ENCODE results near the gene ZC3H7A. TPM values are rescaled to one million over a fixed set of nuclear protein-coding genes. Genes with fewer than 3 reads are reported as not detected.
"Not testable (repeated sequence)": the region's sequence is repeated elsewhere in the genome, so short reads cannot be mapped to it uniquely, and the experiment has no call there.

ZC3H7A gene
- polyA plus RNA-seq, 3 donors = 75.5 to 80.7 (median 77.5) TPM

DNA sequence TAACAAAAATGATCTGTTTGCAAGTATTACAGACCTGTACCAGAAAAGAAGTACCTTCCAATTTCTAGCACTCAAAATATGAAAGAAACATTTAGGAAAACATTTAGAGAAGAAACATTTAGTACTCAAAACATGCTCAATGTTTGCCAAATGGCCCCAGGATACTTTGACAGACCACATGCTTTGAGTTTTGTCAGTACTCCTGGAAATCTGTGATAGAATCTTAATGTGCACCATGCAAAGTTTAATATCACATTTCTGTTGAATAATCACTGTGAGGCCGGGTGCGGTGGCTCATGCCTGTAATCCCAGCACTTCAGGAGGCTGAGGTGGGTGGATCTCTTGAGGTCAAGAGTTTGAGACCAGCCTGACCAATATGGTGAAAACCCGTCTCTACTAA, 8.5 kb upstream of the ZC3H7A start:
- DNase-seq (ENCODE audit: low read depth in 3 of 3, low spot score in 2 of 3) = no peak

DNA sequence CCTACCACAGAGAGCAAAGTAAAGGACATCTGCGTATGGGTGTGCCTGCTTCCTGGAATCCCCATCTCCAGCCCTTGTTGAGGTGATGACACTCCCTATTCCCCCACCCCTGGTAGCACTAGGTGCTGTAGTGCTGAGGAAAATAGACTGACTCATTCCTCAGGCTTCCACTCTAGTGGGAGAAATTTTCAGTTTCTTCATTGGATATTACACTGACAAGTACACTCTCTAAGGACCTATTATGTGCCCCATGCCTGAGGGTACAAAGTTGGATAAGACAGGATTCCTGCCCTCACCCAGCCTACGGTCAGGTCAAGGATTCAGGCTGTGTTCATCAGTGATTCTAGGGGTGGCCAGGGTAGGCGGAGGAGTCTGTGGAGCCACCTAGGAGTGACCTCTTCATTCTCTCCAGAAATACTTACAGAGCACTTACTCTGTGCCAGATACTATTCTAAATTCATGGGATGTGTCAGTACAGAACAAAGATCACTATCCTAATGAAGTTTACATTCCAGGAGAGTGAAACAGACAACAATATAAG, 4.5 kb upstream of the ZC3H7A start:
- no peak for DNase-seq (ENCODE audit: low read depth in 3 of 3, low spot score in 2 of 3)

DNA sequence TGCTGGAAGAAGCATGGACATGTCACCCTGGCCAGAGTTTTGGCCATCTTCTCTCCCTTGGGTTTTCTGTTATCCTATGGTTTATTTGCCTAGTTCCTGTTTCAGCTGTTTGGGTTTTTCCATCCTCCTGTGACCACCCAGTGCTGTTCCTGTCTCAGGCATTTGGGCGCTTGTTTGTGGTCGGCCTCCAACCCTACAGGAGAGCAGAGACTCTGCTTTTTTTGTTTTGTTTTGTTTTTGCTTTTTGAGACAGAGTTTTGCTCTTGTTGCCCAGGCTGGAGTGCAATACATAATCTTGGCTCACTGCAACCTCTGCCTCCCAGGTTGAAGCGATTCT, 3.3 kb upstream of the ZC3H7A start:
- DNase-seq (ENCODE audit: low read depth in 3 of 3, low spot score in 2 of 3) = no peak

DNA sequence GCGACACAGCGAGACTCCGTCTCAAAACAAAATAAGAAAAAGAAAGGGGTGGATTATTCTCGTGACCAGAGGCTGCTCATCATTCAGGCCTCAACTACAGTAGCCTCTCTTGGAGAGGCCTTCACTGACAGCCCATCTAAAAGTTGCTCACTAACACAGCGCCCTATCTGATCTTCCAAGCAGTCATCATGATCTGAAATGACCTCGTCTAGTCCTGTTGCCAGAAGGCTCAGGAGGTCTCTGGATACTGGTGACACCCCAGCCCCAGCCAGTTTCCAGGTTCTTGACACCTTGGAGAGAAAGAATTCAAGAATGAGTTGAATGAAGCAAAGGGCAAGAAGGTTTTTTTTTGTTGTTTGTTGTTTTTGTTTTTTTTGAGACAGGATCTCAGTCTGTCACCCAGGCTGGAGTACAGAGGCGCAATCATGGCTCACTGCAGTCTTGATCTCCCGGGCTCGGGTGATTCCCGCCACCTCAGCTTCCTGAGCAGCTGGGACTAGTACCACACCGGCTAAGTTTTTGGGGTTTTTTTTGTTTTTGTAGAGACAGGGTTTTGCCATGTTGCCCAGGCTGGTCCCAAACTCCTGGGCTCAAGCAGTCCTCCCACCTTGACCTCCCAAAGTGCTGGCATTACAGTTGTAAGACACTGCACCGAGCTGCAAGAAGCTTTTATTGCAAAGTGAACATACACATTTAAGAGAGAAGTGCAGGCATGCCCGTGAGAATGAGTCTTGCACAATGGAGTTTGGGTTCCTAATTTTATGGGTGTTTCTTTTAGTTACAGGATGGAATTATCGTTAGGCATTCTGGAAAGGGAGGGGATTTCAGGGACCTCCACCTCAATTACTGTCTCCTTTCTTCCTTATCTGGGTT, 2.7 kb upstream of the ZC3H7A start:
- DNase-seq (ENCODE audit: low read depth in 3 of 3, low spot score in 2 of 3) = no peak

DNA sequence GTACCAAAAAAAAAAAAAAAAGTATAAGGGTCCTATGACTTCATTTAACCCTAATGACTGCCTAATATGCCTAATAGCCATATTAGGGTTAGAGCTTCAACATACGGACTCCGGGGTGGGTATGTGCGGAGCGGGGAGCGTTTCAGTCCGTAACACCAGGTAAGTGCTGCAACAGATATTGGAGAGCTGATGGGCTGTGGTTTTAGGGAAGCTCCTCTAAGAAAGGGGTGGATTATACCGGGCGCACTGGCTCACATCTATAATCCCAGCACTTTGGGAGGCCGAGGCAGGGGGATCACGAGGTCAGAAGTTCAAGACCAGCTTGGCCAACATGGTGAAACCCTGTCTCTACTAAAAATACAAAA, 1.9 kb upstream of the ZC3H7A start:
- DNase-seq (ENCODE audit: low read depth in 3 of 3, low spot score in 2 of 3) = no peak

DNA sequence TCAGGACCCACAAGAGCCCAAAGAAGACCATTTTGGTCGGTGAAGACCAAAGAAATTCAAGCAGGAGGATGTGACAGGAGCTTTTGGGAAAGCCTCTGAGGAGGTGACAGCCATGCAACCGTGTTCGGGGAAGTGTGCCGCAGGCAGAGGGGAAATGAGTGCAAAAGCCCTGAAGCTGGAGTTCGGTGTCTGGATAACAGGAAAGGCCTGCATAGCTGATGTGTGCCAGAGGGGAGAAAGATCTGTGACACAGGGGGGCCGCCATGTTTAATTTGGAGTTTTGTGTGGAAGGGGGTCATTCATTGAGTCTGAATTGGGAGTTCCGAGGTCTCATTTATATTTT, 870 bp upstream of the ZC3H7A start:
- DNase-seq (ENCODE audit: low read depth in 3 of 3, low spot score in 2 of 3) = no peak

DNA sequence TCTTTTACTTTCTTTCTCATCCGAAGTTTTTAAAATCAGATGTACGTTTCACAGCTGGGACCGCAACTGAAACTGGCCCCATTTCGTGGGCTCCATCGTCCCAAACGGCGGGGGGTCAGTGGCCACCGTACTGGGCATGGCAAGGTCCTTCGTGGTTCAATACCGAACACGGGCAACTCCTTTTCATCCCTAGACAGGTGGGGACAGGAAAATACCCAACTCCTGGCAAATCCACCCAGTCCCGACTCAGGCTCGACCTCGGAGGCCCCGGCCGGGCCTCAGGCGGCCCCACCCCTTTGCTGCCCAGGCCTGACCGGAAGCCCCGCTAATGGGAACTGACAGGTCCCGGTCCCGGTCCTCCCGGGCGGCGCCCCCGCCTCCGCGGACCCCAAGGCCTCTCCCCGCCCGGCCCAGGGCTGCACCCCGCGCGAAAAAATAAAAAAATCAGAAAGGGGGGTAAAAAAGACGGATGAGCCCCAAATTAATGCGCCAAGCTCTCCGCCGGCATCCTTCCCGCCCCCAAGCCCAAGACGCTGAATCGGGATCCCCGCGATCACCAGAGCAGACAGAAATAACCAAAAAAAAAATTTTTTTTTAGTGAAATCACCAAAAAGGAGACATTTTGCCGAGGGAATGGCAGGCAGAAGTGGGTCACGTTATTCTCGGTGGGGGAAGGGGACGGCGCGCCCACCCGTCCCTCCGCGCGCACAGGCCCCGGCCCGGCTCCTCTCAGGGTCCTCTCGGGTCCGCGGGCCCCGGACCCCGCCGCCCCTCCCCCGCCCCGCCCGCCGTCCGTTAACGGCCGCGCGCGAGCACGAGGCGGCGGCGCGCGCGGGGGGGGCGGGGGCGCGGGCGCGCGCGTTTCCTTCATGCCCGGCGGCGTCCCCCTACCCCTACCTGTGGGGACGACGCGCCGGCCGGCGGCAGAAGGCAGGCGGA, 562 bp downstream of the ZC3H7A start:
- DNase-seq (ENCODE audit: low read depth in 3 of 3, low spot score in 2 of 3) = no peak

DNA sequence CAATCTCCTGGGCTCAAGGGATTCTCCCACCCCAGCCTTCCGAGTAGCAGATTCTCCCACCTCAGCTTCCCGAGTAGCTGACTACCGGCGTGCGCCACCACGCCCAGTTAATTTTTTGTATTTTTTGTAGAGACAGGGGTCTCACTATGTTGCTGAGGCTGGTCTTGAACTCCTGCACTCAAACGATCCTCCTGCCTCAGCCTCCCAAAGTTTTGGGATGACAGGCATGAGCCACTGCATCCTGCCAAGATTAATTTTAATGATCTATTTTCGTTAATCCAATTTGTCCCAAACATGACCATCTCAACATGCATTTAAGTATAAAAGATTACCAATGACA, 1.2 kb downstream of the ZC3H7A start:
- DNase-seq (ENCODE audit: low read depth in 3 of 3, low spot score in 2 of 3) = no peak

DNA sequence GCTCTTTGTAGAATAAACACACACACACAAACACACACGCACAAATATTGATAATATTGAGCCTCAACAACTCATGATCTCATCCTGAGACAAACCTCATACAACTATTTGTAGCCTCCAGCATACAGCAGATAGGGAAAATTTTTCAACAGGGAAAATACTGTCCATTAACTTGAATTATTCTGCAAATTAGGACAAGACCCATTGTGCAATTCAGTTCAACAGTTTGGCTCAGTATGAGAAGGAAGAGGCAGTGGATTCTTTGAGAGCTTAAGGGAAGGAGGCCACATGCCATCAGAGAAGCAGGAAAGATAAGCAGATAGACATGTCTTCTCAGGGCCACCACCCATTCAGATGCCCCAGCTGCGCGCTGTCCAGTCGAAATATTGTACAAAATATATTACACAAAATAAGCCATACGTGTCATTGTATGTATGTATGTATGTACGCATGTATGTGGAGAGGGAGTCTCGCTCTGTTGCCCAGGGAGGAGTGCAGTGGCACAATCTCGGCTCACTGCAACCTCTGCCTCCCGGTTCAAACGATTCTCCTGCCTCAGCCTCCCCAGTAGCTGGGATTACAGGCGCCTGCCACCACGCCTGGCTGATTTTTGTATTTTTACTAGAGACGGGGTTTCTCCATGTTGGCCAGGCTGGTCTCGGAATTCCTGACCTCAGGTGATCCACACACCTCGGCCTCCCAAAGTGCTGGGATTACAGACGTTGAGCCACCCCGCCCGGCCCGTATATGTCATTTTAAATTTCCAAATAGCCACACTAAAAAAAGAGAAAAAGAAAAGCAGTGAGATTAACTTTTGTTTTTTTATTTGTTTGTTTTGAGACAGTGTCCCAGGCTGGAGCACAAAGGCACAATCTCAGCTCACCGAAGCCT, 1.8 kb downstream of the ZC3H7A start:
- no peak for DNase-seq (ENCODE audit: low read depth in 3 of 3, low spot score in 2 of 3)

DNA sequence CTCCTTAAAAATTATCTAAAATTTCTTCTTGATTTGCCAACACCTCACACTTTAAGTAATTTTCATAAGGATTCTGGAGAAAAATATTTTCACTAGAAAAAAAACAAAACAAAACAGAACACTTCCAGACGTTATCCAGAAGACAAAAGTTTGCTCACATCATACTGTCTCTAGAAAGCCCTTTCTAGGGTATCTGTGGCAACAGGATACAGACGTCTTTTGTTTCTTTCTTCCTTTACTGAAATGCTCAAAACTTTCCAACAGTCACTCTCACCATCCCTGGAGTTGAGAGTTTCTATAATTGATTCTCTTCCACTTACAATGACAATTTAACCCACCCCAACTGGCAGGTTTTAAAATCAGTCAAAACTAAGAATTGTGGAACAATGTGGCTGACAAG, 2.6 kb downstream of the ZC3H7A start:
- no peak for DNase-seq (ENCODE audit: low read depth in 3 of 3, low spot score in 2 of 3)

DNA sequence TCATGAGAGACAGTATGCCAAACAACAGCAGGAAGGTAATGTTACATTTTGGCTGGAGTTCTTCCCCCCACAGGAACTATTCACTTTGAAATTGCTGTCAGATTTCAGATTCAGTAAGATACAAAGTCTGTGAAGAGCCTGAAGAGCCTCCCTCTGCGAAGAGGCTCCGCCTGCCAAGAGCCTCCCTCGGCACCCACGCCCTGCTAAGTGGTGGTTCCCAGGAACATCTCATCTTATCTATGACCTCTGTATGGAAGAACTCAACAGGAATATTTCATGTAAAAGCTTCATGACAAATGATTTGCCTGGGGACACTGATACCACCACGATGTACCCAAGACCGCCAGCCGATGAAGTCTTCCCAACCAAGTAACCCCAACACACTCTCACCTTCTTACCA, 3.2 kb downstream of the ZC3H7A start:
- DNase-seq (ENCODE audit: low read depth in 3 of 3, low spot score in 2 of 3) = no peak

DNA sequence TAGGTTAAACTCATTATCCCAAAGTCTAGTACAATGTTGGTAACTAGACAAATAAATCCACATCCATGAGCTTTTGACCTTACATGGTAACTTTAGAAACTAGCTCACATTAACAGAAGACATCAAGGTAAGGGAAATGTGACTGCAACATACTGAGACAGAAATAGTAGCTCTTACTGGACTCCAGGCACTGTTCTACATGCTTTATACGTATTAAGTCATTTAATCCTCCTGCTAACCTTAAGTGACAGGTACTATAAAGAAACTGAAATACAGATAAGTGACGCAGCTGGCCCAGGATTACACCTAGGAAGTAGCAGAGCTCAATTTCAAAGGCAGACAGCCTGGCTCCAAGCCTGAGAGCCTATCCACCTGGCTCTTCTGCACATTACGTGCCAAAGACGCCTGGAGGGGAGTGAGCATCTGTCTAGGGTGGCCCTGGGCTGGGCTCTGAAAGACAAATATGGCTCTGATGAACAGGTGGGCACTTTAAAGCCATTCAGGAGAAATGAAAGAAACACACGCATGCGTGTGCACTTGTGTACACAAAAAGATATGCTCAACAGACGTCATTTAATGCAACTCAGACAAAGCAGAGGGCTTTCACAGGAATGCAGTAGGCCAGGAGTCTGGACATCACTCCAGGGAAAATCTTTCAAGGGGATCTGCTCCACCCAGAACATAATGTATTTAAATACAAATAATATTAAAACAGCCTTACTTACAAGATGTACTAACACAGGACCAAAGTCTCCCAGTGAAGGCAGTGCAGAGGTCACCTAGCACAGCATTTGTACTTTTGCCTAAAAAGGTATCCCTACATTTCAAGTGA, 4.4 kb downstream of the ZC3H7A start:
- no peak for DNase-seq (ENCODE audit: low read depth in 3 of 3, low spot score in 2 of 3)

DNA sequence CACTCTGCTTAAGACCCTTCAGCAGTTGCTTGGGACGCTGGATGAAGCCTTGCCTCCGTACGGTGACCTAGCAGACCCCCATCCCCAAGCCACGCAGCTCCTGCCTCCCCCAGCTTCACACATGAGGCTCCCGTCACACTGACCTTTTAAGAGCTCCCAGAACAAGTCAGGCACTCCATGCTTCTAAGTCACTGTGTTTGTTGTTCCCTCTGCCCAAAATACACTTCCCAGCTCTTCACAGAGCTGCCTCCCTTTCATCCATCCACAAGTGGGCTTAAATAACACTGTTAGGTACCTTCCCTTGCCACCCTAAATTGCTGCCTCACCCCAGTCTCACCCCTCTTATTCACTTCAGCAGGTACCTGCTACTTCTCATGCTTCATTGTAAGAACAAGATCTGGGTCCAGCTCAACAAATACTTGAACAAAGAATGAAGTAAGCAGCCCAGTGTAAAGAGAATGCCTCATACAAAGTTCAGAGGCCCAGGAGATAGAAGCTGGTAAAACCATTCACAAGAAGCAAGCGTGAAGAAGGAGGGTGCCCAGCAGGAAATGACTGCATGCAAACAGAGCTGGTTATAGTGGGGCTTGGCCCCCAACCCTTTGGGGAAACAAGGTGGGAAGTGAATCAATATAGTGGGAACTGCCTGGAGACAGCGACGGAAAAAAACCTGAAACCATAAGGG, 5.8 kb downstream of the ZC3H7A start:
- no peak for DNase-seq (ENCODE audit: low read depth in 3 of 3, low spot score in 2 of 3)

DNA sequence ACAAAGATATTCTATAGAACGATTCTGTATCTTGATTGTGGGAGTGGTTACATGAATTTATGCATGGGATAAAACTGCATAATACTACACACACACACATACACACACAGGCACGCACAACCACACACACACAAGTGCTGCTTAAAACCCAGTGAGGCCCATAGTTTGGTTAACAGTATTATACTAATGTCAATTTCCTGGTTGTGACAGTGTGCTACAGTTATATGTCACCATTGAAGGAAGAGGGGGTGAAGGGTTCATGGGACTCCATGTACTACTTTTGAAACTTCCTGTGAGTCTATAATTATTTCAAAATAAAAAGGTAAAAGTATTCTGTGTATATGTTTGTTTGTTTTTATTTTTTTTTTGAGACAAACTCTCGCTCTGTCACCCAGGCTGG, 8.1 kb downstream of the ZC3H7A start:
- DNase-seq (ENCODE audit: low read depth in 3 of 3, low spot score in 2 of 3) = no peak

DNA sequence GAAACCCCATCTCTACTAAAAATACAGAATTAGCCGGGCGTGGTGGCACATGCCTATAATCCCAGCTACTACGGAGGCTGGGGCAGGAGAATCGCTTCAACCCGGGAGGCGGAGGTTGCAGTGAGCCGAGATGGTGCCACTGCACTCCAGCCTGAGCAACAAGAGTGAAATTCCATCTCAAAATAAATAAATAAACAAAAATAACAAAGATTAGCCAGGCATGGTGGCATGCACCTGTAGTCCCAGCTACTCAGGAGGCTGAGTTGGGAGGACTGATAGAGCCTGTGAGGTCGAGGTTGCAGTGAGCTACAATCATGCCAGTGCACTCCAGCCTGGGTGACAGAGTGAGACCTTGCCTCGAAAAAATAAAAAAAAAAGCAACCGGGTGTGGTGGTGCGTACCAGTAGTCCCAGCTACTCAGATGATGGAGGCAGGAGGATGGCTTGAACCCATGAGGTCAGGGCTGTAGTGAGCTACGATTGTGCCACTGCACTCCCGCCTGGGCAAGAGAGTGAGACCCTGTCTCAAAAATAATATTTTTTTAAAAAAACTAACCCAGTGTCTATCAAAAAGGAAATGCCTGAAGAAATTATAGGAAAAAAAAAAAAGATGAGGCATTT, 12.0 kb downstream of the ZC3H7A start:
- DNase-seq (ENCODE audit: low read depth in 3 of 3, low spot score in 2 of 3) = not testable (repeated sequence)

DNA sequence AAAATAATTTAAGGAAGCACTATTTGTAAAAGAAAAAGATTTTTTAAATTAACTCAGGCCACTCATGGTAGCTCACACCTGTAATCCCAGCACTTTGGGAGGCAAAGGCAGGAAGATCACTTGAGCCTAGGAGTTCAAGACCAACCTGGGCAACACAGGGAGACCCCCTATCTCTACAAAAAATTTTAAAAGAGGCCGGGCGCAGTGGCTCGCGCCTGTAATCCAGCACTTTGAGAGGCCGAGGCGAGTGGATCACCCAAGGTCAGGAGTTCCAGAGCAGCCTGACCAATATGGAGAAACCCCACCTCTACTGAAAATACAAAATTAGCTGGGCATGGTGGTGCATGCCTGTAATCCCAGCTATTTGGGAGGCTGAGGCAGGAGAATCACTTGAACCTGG, 12.7 kb downstream of the ZC3H7A start:
- not testable (repeated sequence) for DNase-seq (ENCODE audit: low read depth in 3 of 3, low spot score in 2 of 3)

DNA sequence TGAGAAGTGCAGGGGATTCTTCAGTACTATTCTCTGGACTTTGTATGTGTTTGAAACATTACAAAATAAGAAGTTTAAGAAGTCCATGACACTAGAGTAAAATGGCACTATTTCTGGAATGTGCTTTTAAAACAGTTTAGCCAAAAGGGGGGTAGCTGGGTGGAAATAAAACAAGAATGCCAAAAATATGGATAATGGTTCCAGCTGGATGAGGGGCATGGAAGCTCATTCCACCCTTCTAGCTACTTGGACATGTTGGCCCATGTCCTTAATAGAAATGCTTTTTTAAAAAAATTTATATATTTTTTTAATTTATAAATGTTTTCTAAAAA, 13.1 kb downstream of the ZC3H7A start:
- no peak for DNase-seq (ENCODE audit: low read depth in 3 of 3, low spot score in 2 of 3)

DNA sequence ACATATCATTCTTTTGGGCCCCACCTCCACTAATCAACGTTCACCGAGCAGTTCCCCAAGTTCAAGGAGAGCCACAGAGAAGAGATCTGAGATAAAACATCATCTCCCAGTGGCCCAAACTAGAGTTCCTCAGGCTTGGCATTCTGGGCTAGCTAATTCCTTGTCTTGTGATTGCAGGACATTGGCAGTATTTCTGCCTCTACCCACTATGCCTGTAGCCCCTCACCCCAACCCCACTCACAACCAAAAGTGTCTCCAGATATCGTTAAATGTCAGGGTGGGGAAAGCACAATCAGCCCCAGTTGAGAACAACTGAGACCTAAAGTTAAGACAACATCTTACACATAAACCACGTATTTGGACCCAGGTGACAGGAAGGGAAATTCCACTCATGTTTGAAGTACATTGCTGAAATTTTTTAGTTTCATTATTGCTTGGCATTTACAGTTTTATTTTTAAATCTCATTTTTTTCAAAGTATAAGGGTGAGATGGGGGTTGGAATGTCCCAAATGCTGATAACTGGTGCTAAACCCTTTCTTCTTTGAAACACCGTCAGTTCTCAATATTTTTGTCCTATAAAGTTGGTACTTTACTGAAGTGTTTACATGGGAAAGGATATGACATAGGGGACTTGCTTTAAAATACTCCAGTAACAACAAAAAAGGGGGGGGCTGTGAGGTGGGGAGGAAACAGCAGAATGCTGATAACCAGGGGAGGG, 13.6 kb downstream of the ZC3H7A start:
- no peak for DNase-seq (ENCODE audit: low read depth in 3 of 3, low spot score in 2 of 3)

DNA sequence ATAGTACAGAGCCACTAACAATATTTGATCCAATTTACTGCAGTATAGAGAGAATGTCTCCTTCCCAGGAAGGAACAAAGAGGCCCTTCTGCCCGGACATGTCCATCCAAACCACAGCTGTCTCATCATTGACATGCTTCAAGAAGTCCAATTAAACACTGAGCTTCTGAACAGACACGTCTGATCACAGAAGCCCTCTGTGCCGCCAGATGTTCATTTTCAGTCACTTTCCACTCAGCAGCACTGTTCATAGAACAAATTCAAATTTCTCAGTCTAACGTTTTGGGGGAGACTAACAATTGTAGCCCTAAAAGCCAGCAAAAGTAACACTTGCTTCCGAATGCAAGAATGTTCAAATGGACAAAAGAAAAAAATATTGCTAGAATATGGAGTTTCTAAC, 15.3 kb downstream of the ZC3H7A start:
- DNase-seq (ENCODE audit: low read depth in 3 of 3, low spot score in 2 of 3) = no peak
